HepG2 (cell line): ENCODE results near the gene PCIF1. TPM values are rescaled to one million over a fixed set of nuclear protein-coding genes. Genes with fewer than 3 reads are reported as not detected.

ENCODE experiments used
- AGO2 ChIP-seq: fragments of 200-400 bp; formaldehyde crosslinking; optimal IDR thresholded peaks from 2 replicates; pipeline ENCODE3; 2017; ENCODE audit warnings: mild to moderate bottlenecking, low read depth, low read length, moderate library complexity
- ATF5 ChIP-seq: sonication (generic); formaldehyde crosslinking; IDR thresholded peaks from 2 replicates; pipeline ENCODE4 v1.4.0; 2020; ENCODE audit warnings: mild to moderate bottlenecking, low read depth, missing genetic modification reagents
- BRF2 ChIP-seq: sonication (generic); formaldehyde crosslinking; IDR thresholded peaks from 2 replicates; pipeline ENCODE4 v1.8.1; 2022; ENCODE audit warnings: mild to moderate bottlenecking, missing genetic modification reagents
- CBX1 ChIP-seq: IDR thresholded peaks from one replicate; pipeline ENCODE4 v1.6.1; 2016; ENCODE audit warnings: antibody characterized with exemption, low read depth
- EED ChIP-seq: sonication (generic); formaldehyde crosslinking; IDR thresholded peaks from 2 replicates; pipeline ENCODE4 v1.5.0; 2020; ENCODE audit warnings: mild to moderate bottlenecking, missing genetic modification reagents
- FUBP1 ChIP-seq: sonication (generic); formaldehyde crosslinking; IDR thresholded peaks from 2 replicates; pipeline ENCODE4 v1.5.1; 2020; ENCODE audit warnings: missing genetic modification reagents, mild to moderate bottlenecking, borderline replicate concordance
- HMGA1 ChIP-seq: sonication (generic); formaldehyde crosslinking; conservative IDR thresholded peaks from 2 replicates; pipeline ENCODE4 v1.4.0; 2020; ENCODE audit warnings: missing genetic modification reagents
- HOXA9 ChIP-seq: sonication (generic); formaldehyde crosslinking; IDR thresholded peaks from 2 replicates; pipeline ENCODE4 v1.8.1; 2022; ENCODE audit warnings: missing genetic modification reagents, mild to moderate bottlenecking, moderate library complexity, borderline replicate concordance
- IKZF5 ChIP-seq: IDR thresholded peaks from 2 replicates; pipeline ENCODE4 v1.6.1; 2018; ENCODE audit warnings: missing genetic modification reagents, mild to moderate bottlenecking, missing compliant biosample characterization
- NAIF1 ChIP-seq: sonication (generic); formaldehyde crosslinking; IDR thresholded peaks from 2 replicates; pipeline ENCODE4 v1.5.0; 2020; ENCODE audit warnings: mild to moderate bottlenecking, missing genetic modification reagents, borderline replicate concordance
- ONECUT2 ChIP-seq: sonication (generic); formaldehyde crosslinking; IDR thresholded peaks from 2 replicates; pipeline ENCODE4 v1.4.0; 2020; ENCODE audit warnings: missing genetic modification reagents
- RFXANK ChIP-seq: IDR thresholded peaks from 2 replicates; pipeline ENCODE4 v1.6.1; 2016
- SMARCC2 ChIP-seq: fragments of 450-650 bp; IDR thresholded peaks from 2 replicates; pipeline ENCODE4 v1.6.1; 2017; ENCODE audit warnings: antibody characterized with exemption, mild to moderate bottlenecking
- ZNF512B ChIP-seq: sonication (generic); formaldehyde crosslinking; IDR thresholded peaks from 2 replicates; pipeline ENCODE4 v1.5.1; 2020; ENCODE audit warnings: missing genetic modification reagents, mild to moderate bottlenecking, borderline replicate concordance
- ZNF546 ChIP-seq: sonication (generic); formaldehyde crosslinking; conservative IDR thresholded peaks from 2 replicates; pipeline ENCODE4 v1.8.1; 2023; ENCODE audit warnings: mild to moderate bottlenecking, missing genetic modification reagents
- ZNF556 ChIP-seq: sonication (generic); formaldehyde crosslinking; IDR thresholded peaks from 2 replicates; pipeline ENCODE4 v1.4.0; 2020; ENCODE audit warnings: mild to moderate bottlenecking, missing genetic modification reagents, borderline replicate concordance
- ZNF614 ChIP-seq: IDR thresholded peaks from 2 replicates; pipeline ENCODE4 v1.6.1; 2018; ENCODE audit warnings: missing biosample characterization, missing genetic modification reagents, inconsistent platforms, borderline replicate concordance
- polyA plus RNA-seq, 8 experiments: library from polyadenylated mRNA; depleted of rRNA in 3 of 8; stranded (reverse) in 7 of 8; unstranded in 1 of 8; fragments of >200 nt; fragmentation: Illumina TruSeq in 4 of 8; extraction: Trizol in 4 of 8; gene quantifications; 2 replicates each; pipeline versions ENCODE4 v1.2.1 to v1.2.3, GENCODE V29; 2011 to 2016; ENCODE audit warnings: low read depth in 4 of 8, missing spikeins in 1 of 8, mixed read lengths in 1 of 8; ENCODE audit not compliant: insufficient read depth in 1 of 8
- total RNA-seq, 5 experiments: library from RNA; depleted of rRNA; stranded (reverse); fragments of >200 nt; fragmentation: Illumina TruSeq; extraction: Trizol; gene quantifications; 2 replicates each; pipeline ENCODE4 v1.2.3, GENCODE V29; 2016; ENCODE audit warnings: low read depth in 1 of 5
- TF ChIP-seq, protein P1 (sequence below): sonication (generic); formaldehyde crosslinking; IDR thresholded peaks from 2 replicates; pipeline ENCODE4 v1.5.0; 2020; ENCODE audit warnings: mild to moderate bottlenecking, missing genetic modification reagents

PCIF1 gene
- total and polyA plus RNA-seq, 2 of the 13 experiments (the other 11 are each of a cell fraction or from before 2014, with no cell fraction given): 20.9 to 24.4 TPM

GRCh38 chr20:45925821-45926506, 8.5 kb upstream of the PCIF1 start (continued):
- TF ChIP-seq ZNF512B (CRISPR knock-in tag) (no peak), NAIF1 (CRISPR knock-in tag) (no peak), ZNF546 (CRISPR knock-in tag) (no peak), IKZF5 (0 out of 2 replicates have a peak, but pooled peaks have one; percentile 17), ONECUT2 (CRISPR knock-in tag) (no peak), CBX1 (no peak), ZNF614 (no peak), RFXANK (no peak), ATF5 (CRISPR knock-in tag) (no peak), BRF2 (CRISPR knock-in tag) (no peak), AGO2 (no peak), HOXA9 (CRISPR knock-in tag) (no peak), SMARCC2 (no peak), EED (peak; percentile 39; the same call in 1 of the 2 replicates), HMGA1 (no peak), ZNF556 (CRISPR knock-in tag) (no peak), FUBP1 (no peak)
- TF ChIP-seq, protein P1, sequence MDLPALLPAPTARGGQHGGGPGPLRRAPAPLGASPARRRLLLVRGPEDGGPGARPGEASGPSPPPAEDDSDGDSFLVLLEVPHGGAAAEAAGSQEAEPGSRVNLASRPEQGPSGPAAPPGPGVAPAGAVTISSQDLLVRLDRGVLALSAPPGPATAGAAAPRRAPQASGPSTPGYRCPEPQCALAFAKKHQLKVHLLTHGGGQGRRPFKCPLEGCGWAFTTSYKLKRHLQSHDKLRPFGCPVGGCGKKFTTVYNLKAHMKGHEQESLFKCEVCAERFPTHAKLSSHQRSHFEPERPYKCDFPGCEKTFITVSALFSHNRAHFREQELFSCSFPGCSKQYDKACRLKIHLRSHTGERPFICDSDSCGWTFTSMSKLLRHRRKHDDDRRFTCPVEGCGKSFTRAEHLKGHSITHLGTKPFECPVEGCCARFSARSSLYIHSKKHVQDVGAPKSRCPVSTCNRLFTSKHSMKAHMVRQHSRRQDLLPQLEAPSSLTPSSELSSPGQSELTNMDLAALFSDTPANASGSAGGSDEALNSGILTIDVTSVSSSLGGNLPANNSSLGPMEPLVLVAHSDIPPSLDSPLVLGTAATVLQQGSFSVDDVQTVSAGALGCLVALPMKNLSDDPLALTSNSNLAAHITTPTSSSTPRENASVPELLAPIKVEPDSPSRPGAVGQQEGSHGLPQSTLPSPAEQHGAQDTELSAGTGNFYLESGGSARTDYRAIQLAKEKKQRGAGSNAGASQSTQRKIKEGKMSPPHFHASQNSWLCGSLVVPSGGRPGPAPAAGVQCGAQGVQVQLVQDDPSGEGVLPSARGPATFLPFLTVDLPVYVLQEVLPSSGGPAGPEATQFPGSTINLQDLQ (CRISPR knock-in tag): no peak
